HEK293 (cell line): ENCODE measurements around the gene DENND1A.

ENCODE experiments used
- CTCF ChIA-PET: fragments of 350-600 bp; formaldehyde crosslinking; extraction: SDS; loops from one replicate; lab custom pipeline; 2021; ENCODE audit warnings: antibody characterized with exemption; lab: Yijun Ruan, JAX
- POLR2A ChIA-PET: fragments of 300-600 bp; formaldehyde crosslinking; extraction: SDS; loops from one replicate; lab custom pipeline; 2020; ENCODE audit warnings: antibody characterized with exemption, inconsistent platforms; lab: Yijun Ruan, JAX
- H3K27ac ChIP-seq: fragments of 200-500 bp; sonication (Bioruptor generic); 2 replicates; pipeline ENCODE4 v1.5.1; 2014; ENCODE audit warnings: low read depth, low read length, control low read depth, inconsistent platforms; ENCODE audit errors: extremely low read depth
- H3K36me3 ChIP-seq, 2 experiments: fragments of 200-500 bp in 1 of 2; sonication (Bioruptor generic) in 1 of 2; 1 replicate in 1 of 2; 2 replicates in 1 of 2; pipeline ENCODE4 v1.5.1; 2014 to 2017; ENCODE audit warnings: inconsistent platforms in 2 of 2, low read length in 2 of 2; ENCODE audit not compliant: control insufficient read depth in 2 of 2, insufficient read depth in 1 of 2
- H3K4me1 ChIP-seq: fragments of 200-500 bp; sonication (Bioruptor generic); 2 replicates; pipeline ENCODE4 v1.5.1; 2014; ENCODE audit warnings: mild to moderate bottlenecking, low read length, inconsistent platforms; ENCODE audit not compliant: control insufficient read depth, insufficient read depth
- H3K4me3 ChIP-seq: 2 replicates; pipeline ENCODE4 v1.5.1; 2011; ENCODE audit warnings: low read depth, mild to moderate bottlenecking, control low read depth, low read length, moderate library complexity
- H3K9me3 ChIP-seq: fragments of 200-500 bp; sonication (Bioruptor generic); 2 replicates; pipeline ENCODE4 v1.5.1; 2014; ENCODE audit warnings: low read depth, low read length, inconsistent platforms; ENCODE audit not compliant: control insufficient read depth, insufficient read depth
- BCL11A ChIP-seq: fragments of 450-650 bp; formaldehyde crosslinking; IDR thresholded peaks from 2 replicates; pipeline ENCODE4 v1.5.1; 2016; ENCODE audit warnings: low read depth, missing biosample characterization, missing genetic modification characterization
- GLIS1 ChIP-seq: fragments of 450-650 bp; formaldehyde crosslinking; IDR thresholded peaks from 2 replicates; pipeline ENCODE4 v1.5.1; 2016; ENCODE audit warnings: missing biosample characterization, missing genetic modification characterization
- IKZF3 ChIP-seq: fragments of 450-650 bp; IDR thresholded peaks from 2 replicates; pipeline ENCODE4 v1.5.0; 2018; ENCODE audit warnings: missing biosample characterization, mild to moderate bottlenecking, missing genetic modification characterization, moderate library complexity
- PRDM1 ChIP-seq: fragments of 450-650 bp; formaldehyde crosslinking; IDR thresholded peaks from 2 replicates; pipeline ENCODE4; 2016; ENCODE audit warnings: missing biosample characterization, missing genetic modification characterization
- SP2 ChIP-seq: fragments of 450-650 bp; formaldehyde crosslinking; IDR thresholded peaks from 2 replicates; pipeline ENCODE4 v1.5.1; 2016; ENCODE audit warnings: missing biosample characterization, missing genetic modification characterization
- WT1 ChIP-seq: fragments of 450-650 bp; formaldehyde crosslinking; IDR thresholded peaks from 2 replicates; pipeline ENCODE4 v1.5.1; 2016; ENCODE audit warnings: missing biosample characterization, missing genetic modification characterization
- ZBTB21 ChIP-seq: fragments of 450-650 bp; formaldehyde crosslinking; IDR thresholded peaks from 2 replicates; pipeline ENCODE4 v1.5.1; 2017; ENCODE audit warnings: missing biosample characterization, missing genetic modification characterization
- ZBTB8A ChIP-seq: fragments of 450-650 bp; formaldehyde crosslinking; IDR thresholded peaks from 2 replicates; pipeline ENCODE4 v1.5.1; 2016; ENCODE audit warnings: missing biosample characterization, missing genetic modification characterization
- ZNF155 ChIP-seq: fragments of 450-650 bp; formaldehyde crosslinking; IDR thresholded peaks from 2 replicates; pipeline ENCODE4 v1.5.1; 2016; ENCODE audit warnings: missing biosample characterization, missing genetic modification characterization
- ZNF292 ChIP-seq: fragments of 450-650 bp; formaldehyde crosslinking; IDR thresholded peaks from 2 replicates; pipeline ENCODE4 v1.5.1; 2016; ENCODE audit warnings: low read depth, missing biosample characterization, missing genetic modification characterization, borderline replicate concordance
- ZNF354C ChIP-seq: fragments of 450-650 bp; formaldehyde crosslinking; IDR thresholded peaks from 2 replicates; pipeline ENCODE4 v1.5.1; 2016; ENCODE audit warnings: missing biosample characterization, missing genetic modification characterization, low read depth, borderline replicate concordance
- ZNF48 ChIP-seq: fragments of 450-650 bp; formaldehyde crosslinking; IDR thresholded peaks from 2 replicates; pipeline ENCODE4 v1.5.1; 2016; ENCODE audit warnings: missing biosample characterization, missing genetic modification characterization
- ZNF558 ChIP-seq: fragments of 450-650 bp; formaldehyde crosslinking; IDR thresholded peaks from 2 replicates; pipeline ENCODE4 v1.5.1; 2016; ENCODE audit warnings: missing biosample characterization, missing genetic modification characterization
- ZNF561 ChIP-seq: fragments of 450-650 bp; IDR thresholded peaks from 2 replicates; pipeline ENCODE4 v1.5.1; 2018; ENCODE audit warnings: missing biosample characterization, missing genetic modification characterization, borderline replicate concordance
- ZNF701 ChIP-seq: fragments of 450-650 bp; formaldehyde crosslinking; IDR thresholded peaks from 2 replicates; pipeline ENCODE4 v1.5.1; 2016; ENCODE audit warnings: missing biosample characterization, missing genetic modification characterization
- ZNF791 ChIP-seq: fragments of 450-650 bp; formaldehyde crosslinking; IDR thresholded peaks from 2 replicates; pipeline ENCODE4 v1.5.1; 2016; ENCODE audit warnings: missing biosample characterization, missing genetic modification characterization
- ZNF792 ChIP-seq: fragments of 450-650 bp; formaldehyde crosslinking; IDR thresholded peaks from 2 replicates; pipeline ENCODE4 v1.5.1; 2016; ENCODE audit warnings: missing biosample characterization, missing genetic modification characterization
- TF ChIP-seq, protein P1 (sequence below): fragments of 450-650 bp; formaldehyde crosslinking; IDR thresholded peaks from 2 replicates; pipeline ENCODE4 v1.5.1; 2016; ENCODE audit warnings: missing biosample characterization, missing genetic modification characterization
- TF ChIP-seq, protein P2 (sequence below): fragments of 450-650 bp; formaldehyde crosslinking; IDR thresholded peaks from 2 replicates; pipeline ENCODE4 v1.5.1; 2016; ENCODE audit warnings: missing biosample characterization, missing genetic modification characterization
- TF ChIP-seq, protein P3 (sequence below): fragments of 450-650 bp; formaldehyde crosslinking; IDR thresholded peaks from 2 replicates; pipeline ENCODE4 v1.5.1; 2016; ENCODE audit warnings: missing biosample characterization, missing genetic modification characterization

The DENND1A gene

DNA sequence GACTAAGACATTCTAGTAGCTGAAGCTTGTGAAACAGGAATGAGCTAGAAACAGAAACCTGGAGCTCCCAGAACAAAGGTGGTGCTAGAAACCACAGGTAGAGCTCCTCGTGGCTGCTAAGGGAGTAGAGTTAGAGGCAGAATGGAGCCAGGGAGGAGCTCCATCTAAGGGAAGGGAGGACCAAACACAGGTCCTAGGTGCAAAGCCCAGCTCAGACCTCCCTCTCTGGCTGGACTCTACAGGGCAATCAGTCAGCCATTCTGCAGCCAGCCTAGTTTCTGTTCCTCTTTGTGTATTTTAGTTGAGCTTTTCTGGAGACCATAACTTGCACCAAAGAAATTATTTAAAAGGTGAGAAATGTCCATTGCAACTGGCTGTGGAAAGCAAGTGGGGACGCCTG is 503.5 kb downstream of the DENND1A start:
- Histone ChIP-seq H3K4me1 (no peaks in the 10 kb centered on the region), H3K27ac (no peak overlapping the region), H3K9me3 (no peaks in the 10 kb centered on the region), H3K4me3 (no peak overlapping the region), H3K36me3 (no peaks in the 10 kb centered on the region)
- TF ChIP-seq ZNF155 (tag by site-specific recombination), result no peak
- no peak for TF ChIP-seq SP2 (tag by site-specific recombination)
- no peak for TF ChIP-seq ZNF701 (tag by site-specific recombination)
- ChIA-PET POLR2A (no interaction called here), CTCF (interaction anchor here (0.6 to 0.9 kb wide), 2 partner anchors 26 to 309 kb away, joined by 3 read pairs; no protein-coding TSS in a partner anchor)

DNA sequence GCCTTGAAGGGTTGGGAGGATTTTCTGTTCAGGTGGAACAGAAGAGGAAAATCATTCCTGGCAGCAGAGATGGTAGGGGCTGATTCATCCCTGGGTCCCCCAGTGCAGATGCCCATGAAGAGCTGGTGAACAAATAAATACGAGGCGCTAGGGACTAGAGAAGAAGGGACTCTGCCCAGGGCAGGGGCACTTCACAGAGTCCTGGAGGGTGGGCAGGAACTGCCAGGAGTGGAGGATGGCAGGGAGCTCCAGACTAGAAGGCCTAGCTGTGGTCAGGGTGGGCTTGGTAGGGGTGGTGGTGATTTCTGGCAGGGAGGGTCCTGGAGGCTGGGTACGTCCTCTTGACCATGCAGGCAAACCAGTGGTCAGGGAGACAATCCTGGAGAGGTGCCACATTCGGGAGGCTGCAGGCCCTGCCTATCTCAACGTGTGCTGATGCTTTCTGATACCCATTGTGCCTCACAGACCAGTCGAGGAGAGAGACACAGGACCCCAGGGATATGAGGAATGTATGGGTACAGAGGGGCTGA is 504.0 kb downstream of the DENND1A start:
- Histone ChIP-seq H3K4me1 (no peaks in the 10 kb centered on the region), H3K27ac (no peak overlapping the region), H3K4me3 (no peak overlapping the region), H3K9me3 (no peaks in the 10 kb centered on the region), H3K36me3 (no peaks in the 10 kb centered on the region)
- POLR2A ChIA-PET, result no interaction called here
- CTCF ChIA-PET, result interaction anchor here (0.6 to 0.9 kb wide), 2 partner anchors 26 to 308 kb away, joined by 3 read pairs; no protein-coding TSS in a partner anchor
- no peak for TF ChIP-seq ZNF791 (tag by site-specific recombination)
- no peak for TF ChIP-seq GLIS1 (tag by site-specific recombination)
- TF ChIP-seq ZBTB21 (tag by site-specific recombination), result no peak
- TF ChIP-seq ZNF48 (tag by site-specific recombination), result no peak
- no peak for TF ChIP-seq ZNF354C (tag by site-specific recombination)
- TF ChIP-seq IKZF3 (tag by site-specific recombination), result no peak
- no peak for TF ChIP-seq PRDM1 (tag by site-specific recombination)
- no peak for TF ChIP-seq ZNF792
- no peak for TF ChIP-seq BCL11A (tag by site-specific recombination)
- TF ChIP-seq, protein P1, sequence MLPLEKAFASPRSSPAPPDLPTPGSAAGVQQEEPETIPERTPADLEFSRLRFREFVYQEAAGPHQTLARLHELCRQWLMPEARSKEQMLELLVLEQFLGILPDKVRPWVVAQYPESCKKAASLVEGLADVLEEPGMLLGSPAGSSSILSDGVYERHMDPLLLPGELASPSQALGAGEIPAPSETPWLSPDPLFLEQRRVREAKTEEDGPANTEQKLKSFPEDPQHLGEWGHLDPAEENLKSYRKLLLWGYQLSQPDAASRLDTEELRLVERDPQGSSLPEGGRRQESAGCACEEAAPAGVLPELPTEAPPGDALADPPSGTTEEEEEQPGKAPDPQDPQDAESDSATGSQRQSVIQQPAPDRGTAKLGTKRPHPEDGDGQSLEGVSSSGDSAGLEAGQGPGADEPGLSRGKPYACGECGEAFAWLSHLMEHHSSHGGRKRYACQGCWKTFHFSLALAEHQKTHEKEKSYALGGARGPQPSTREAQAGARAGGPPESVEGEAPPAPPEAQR (tag by site-specific recombination), result no peak
- TF ChIP-seq ZBTB8A, result no peak
- TF ChIP-seq ZNF292 (tag by site-specific recombination), result no peak
- TF ChIP-seq ZNF561 (tag by site-specific recombination), result no peak
- no peak for TF ChIP-seq WT1 (tag by site-specific recombination)
- TF ChIP-seq, protein P2, sequence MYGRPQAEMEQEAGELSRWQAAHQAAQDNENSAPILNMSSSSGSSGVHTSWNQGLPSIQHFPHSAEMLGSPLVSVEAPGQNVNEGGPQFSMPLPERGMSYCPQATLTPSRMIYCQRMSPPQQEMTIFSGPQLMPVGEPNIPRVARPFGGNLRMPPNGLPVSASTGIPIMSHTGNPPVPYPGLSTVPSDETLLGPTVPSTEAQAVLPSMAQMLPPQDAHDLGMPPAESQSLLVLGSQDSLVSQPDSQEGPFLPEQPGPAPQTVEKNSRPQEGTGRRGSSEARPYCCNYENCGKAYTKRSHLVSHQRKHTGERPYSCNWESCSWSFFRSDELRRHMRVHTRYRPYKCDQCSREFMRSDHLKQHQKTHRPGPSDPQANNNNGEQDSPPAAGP (tag by site-specific recombination), result no peak
- no peak for TF ChIP-seq ZNF558
- TF ChIP-seq, protein P3, sequence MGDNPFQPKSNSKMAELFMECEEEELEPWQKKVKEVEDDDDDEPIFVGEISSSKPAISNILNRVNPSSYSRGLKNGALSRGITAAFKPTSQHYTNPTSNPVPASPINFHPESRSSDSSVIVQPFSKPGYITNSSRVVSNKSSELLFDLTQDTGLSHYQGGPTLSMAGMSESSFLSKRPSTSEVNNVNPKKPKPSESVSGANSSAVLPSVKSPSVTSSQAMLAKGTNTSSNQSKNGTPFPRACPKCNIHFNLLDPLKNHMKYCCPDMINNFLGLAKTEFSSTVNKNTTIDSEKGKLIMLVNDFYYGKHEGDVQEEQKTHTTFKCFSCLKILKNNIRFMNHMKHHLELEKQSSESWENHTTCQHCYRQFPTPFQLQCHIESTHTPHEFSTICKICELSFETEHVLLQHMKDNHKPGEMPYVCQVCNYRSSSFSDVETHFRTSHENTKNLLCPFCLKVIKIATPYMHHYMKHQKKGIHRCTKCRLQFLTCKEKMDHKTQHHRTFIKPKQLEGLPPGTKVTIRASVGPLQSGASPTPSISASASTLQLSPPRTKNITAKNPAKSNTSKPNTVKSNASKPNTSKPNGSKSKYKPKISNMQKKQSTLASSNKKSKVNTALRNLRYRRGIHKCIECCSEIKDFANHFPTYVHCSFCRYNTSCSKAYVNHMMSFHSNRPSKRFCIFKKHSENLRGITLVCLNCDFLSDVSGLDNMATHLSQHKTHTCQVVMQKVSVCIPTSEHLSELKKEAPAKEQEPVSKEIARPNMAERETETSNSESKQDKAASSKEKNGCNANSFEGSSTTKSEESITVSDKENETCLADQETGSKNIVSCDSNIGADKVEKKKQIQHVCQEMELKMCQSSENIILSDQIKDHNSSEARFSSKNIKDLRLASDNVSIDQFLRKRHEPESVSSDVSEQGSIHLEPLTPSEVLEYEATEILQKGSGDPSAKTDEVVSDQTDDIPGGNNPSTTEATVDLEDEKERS (tag by site-specific recombination), result no peak
